Spinal cord (tissue), 10 donors: ENCODE data around the gene AFF2. TPM values are rescaled to one million over a fixed set of nuclear protein-coding genes. Genes with fewer than 3 reads are reported as not detected.

Experiments
- DNase-seq, 6 donors: peaks; one replicate each; pipeline versions ENCODE4 v3.0.0 to v3.0.0-alpha.2; 2013 to 2015; ENCODE audit warnings: low spot score in 6 of 6, low read depth in 4 of 6
- H3K27ac ChIP-seq: one replicate; pipeline ENCODE4 v1.5.1; 2013; ENCODE audit warnings: low read depth, low read length, control low read depth
- H3K27me3 ChIP-seq: one replicate; pipeline ENCODE4 v1.6.1; 2013; ENCODE audit warnings: low read length; ENCODE audit not compliant: control insufficient read depth, insufficient read depth
- H3K36me3 ChIP-seq: one replicate; pipeline ENCODE4 v1.6.1; 2013; ENCODE audit warnings: low read length; ENCODE audit not compliant: control insufficient read depth, insufficient read depth
- H3K4me1 ChIP-seq: one replicate; pipeline ENCODE4 v1.6.1; 2013; ENCODE audit warnings: low read length; ENCODE audit not compliant: control insufficient read depth, insufficient read depth
- H3K4me3 ChIP-seq: one replicate; pipeline ENCODE4 v1.5.1; 2013; ENCODE audit warnings: low read depth, low read length, control low read depth
- H3K9me3 ChIP-seq: one replicate; pipeline ENCODE4 v1.6.1; 2013; ENCODE audit warnings: low read length; ENCODE audit not compliant: control insufficient read depth, insufficient read depth
- WGBS: methylation state at CpG from one replicate; pipeline ENCODE4 v1.1.5; 2013; ENCODE audit warnings: missing lambda C conversion rate; ENCODE audit not compliant: insufficient coverage; 5-methylcytosine and 5-hydroxymethylcytosine counted together
- polyA plus RNA-seq, 2 donors: library from polyadenylated mRNA; unstranded; fragments of 120-200 nt; gene quantifications; one replicate each; pipeline ENCODE4 v1.2.1, GENCODE V29; 2013; ENCODE audit not compliant: insufficient read length in 2 of 2
- total RNA-seq, 2 donors: library from RNA; depleted of rRNA in 1 of 2; stranded (reverse); fragments of 120-200 nt in 1 of 2; fragments of >200 nt in 1 of 2; gene quantifications; one replicate each; pipeline versions ENCODE4 v1.2.3 to v1.2.4, GENCODE V29; 2013 to 2014
- donor health status: healthy.

The AFF2 gene
- total and polyA plus RNA-seq, 4 donors, result 14.5 to 49.8 (median 33.1) TPM

GRCh38 chrX:148871422-148872160 lies 371.2 kb downstream of the AFF2 start:
- 60% methylated on average over 1 of the region's 7 CpGs for WGBS
- no peaks in the 10 kb centered on the region for H3K4me1 ChIP-seq
- no peaks in the 10 kb centered on the region for H3K9me3 ChIP-seq
- DNase-seq, result peak in 2 of 6 donors; percentile 30 to 51
- no peaks in the 10 kb centered on the region for H3K36me3 ChIP-seq
- H3K27ac ChIP-seq, result no peak overlapping the region
- H3K4me3 ChIP-seq, result no peak overlapping the region
- H3K27me3 ChIP-seq, result no peaks in the 10 kb centered on the region

GRCh38 chrX:148872161-148872535 lies 371.7 kb downstream of the AFF2 start:
- no peak for DNase-seq
- no CpG with 5 or more reads among the region's 1 CpG for WGBS
- H3K4me1 ChIP-seq, result no peaks in the 10 kb centered on the region
- no peak overlapping the region for H3K27ac ChIP-seq
- no peak overlapping the region for H3K4me3 ChIP-seq
- no peaks in the 10 kb centered on the region for H3K36me3 ChIP-seq
- no peaks in the 10 kb centered on the region for H3K27me3 ChIP-seq
- no peaks in the 10 kb centered on the region for H3K9me3 ChIP-seq

- Histone ChIP-seq H3K4me1 (no peaks in the 10 kb centered on the region), H3K27ac (no peak overlapping the region), H3K4me3 (no peak overlapping the region), H3K9me3 (no peaks in the 10 kb centered on the region), H3K36me3 (no peaks in the 10 kb centered on the region), H3K27me3 (no peaks in the 10 kb centered on the region)
- 89% methylated on average over 1 of the region's 4 CpGs for WGBS
- DNase-seq, result no peak
These were observed 372.5 kb downstream of the AFF2 start for GRCh38 chrX:148872881-148873280.

- Histone ChIP-seq H3K27me3 (no peaks in the 10 kb centered on the region), H3K4me1 (no peaks in the 10 kb centered on the region), H3K4me3 (no peak overlapping the region), H3K9me3 (no peaks in the 10 kb centered on the region), H3K27ac (no peak overlapping the region), H3K36me3 (no peaks in the 10 kb centered on the region)
- 80% methylated on average over 1 of the region's 3 CpGs for WGBS
- DNase-seq, result peak in 2 of 6 donors; percentile 16 to 64
These were observed 374.3 kb downstream of the AFF2 start for GRCh38 chrX:148874636-148875246.

- WGBS, result 89% methylated on average over 3 of the region's 5 CpGs
- Histone ChIP-seq H3K27me3 (no peaks in the 10 kb centered on the region), H3K36me3 (no peaks in the 10 kb centered on the region), H3K4me1 (no peaks in the 10 kb centered on the region), H3K9me3 (no peaks in the 10 kb centered on the region), H3K4me3 (no peak overlapping the region), H3K27ac (no peak overlapping the region)
- DNase-seq, result no peak
These were observed 378.0 kb downstream of the AFF2 start for GRCh38 chrX:148878371-148878770.

GRCh38 chrX:148885203-148885602 lies 384.8 kb downstream of the AFF2 start:
- 31% methylated on average over 1 of the region's 3 CpGs for WGBS
- DNase-seq, result no peak
- H3K27ac ChIP-seq, result no peak overlapping the region
- H3K4me1 ChIP-seq, result no peaks in the 10 kb centered on the region
- no peaks in the 10 kb centered on the region for H3K36me3 ChIP-seq
- H3K4me3 ChIP-seq, result no peak overlapping the region
- H3K9me3 ChIP-seq, result no peaks in the 10 kb centered on the region
- H3K27me3 ChIP-seq, result peaks cover 4% of the 10 kb centered on the region

- Histone ChIP-seq H3K27me3 (peaks cover 2% of the 10 kb centered on the region), H3K9me3 (no peaks in the 10 kb centered on the region), H3K36me3 (no peaks in the 10 kb centered on the region), H3K4me3 (no peak overlapping the region), H3K4me1 (no peaks in the 10 kb centered on the region), H3K27ac (no peak overlapping the region)
- no peak for DNase-seq
These were observed 393.0 kb downstream of the AFF2 start for GRCh38 chrX:148893395-148893794.

- Histone ChIP-seq H3K9me3 (no peaks in the 10 kb centered on the region), H3K4me1 (no peaks in the 10 kb centered on the region), H3K36me3 (no peaks in the 10 kb centered on the region), H3K27me3 (peaks cover 2% of the 10 kb centered on the region), H3K4me3 (no peak overlapping the region), H3K27ac (no peak overlapping the region)
- DNase-seq, result no peak
These were observed 402.2 kb downstream of the AFF2 start for GRCh38 chrX:148902581-148902980.

- Histone ChIP-seq H3K4me1 (no peaks in the 10 kb centered on the region), H3K36me3 (no peaks in the 10 kb centered on the region), H3K27ac (no peak overlapping the region), H3K9me3 (no peaks in the 10 kb centered on the region), H3K4me3 (no peak overlapping the region), H3K27me3 (peaks cover 2% of the 10 kb centered on the region)
- WGBS, result 100% methylated on average over 1 of the region's 3 CpGs
- peak in 1 of 6 donors; percentile 62 for DNase-seq
These were observed 402.8 kb downstream of the AFF2 start for GRCh38 chrX:148903176-148903575.

GRCh38 chrX:148904421-148905111 lies 404.1 kb downstream of the AFF2 start:
- peaks cover 2% of the 10 kb centered on the region for H3K27me3 ChIP-seq
- no peak overlapping the region for H3K4me3 ChIP-seq
- WGBS, result no CpG with 5 or more reads among the region's 3 CpGs
- no peaks in the 10 kb centered on the region for H3K36me3 ChIP-seq
- peak in 2 of 6 donors; percentile 61 to 67 for DNase-seq
- no peaks in the 10 kb centered on the region for H3K9me3 ChIP-seq
- H3K27ac ChIP-seq, result no peak overlapping the region
- no peaks in the 10 kb centered on the region for H3K4me1 ChIP-seq
